Stimulated activated CD8-positive, alpha-beta memory T cell treated with anti-CD3 and anti-CD28 coated beads, Interleukin-2, amount 100 ng/mL, for 48 hours (primary cell): ENCODE measurements around the gene HES5.
"Not testable (repeated sequence)": the region's sequence is repeated elsewhere in the genome, so short reads cannot be mapped to it uniquely, and the experiment has no call there.

Experiments used
- DNase-seq, 2 donors: peaks; one replicate each; pipeline ENCODE4 v3.0.0-alpha.2; 2020; ENCODE audit warnings: low read depth in 2 of 2

The HES5 gene

GRCh38 chr1:2560299-2561073 is 30.4 kb upstream of the HES5 start:
- no peak for DNase-seq

- DNase-seq = no peak
Observed at GRCh38 chr1:2559509-2560298, 29.6 kb upstream of the HES5 start.

GRCh38 chr1:2558861-2559260 is 28.8 kb upstream of the HES5 start:
- no peak for DNase-seq

- DNase-seq = no peak
Observed at GRCh38 chr1:2558420-2558819, 28.4 kb upstream of the HES5 start.

- DNase-seq = no peak
Observed at GRCh38 chr1:2557482-2558400, 27.7 kb upstream of the HES5 start.

GRCh38 chr1:2556678-2557481 is 26.8 kb upstream of the HES5 start:
- DNase-seq = peak; percentile 31 to 45

GRCh38 chr1:2556277-2556677 is 26.2 kb upstream of the HES5 start, which contains the start of gene TNFRSF14:
TSS of gene TNFRSF14 (plus strand) at chr1:2556371. CDS start at chr1:2556665, 294 bp downstream.
- peak; percentile 46 to 58 for DNase-seq

- peak; percentile 70 to 72 for DNase-seq
Observed at GRCh38 chr1:2555634-2556276, 25.7 kb upstream of the HES5 start.

- peak; percentile 32 to 35 for DNase-seq
Observed at GRCh38 chr1:2554621-2555387, 24.7 kb upstream of the HES5 start.

- no peak for DNase-seq
Observed at GRCh38 chr1:2553871-2554620, 24.0 kb upstream of the HES5 start.

- DNase-seq = not testable (repeated sequence)
Observed at GRCh38 chr1:2553076-2553475, 23.0 kb upstream of the HES5 start.

GRCh38 chr1:2552189-2552588 is 22.1 kb upstream of the HES5 start:
- no peak for DNase-seq

GRCh38 chr1:2551544-2551943 is 21.5 kb upstream of the HES5 start:
- DNase-seq = not testable (repeated sequence)

GRCh38 chr1:2550309-2550861 is 20.3 kb upstream of the HES5 start:
- not testable (repeated sequence) for DNase-seq

GRCh38 chr1:2549367-2550029 is 19.4 kb upstream of the HES5 start:
- not testable (repeated sequence) for DNase-seq

- peak; percentile 80 to 83 for DNase-seq
Observed at GRCh38 chr1:2548068-2548589, 18.1 kb upstream of the HES5 start.

- DNase-seq = peak in 1 of 2 donors; percentile 49
Observed at GRCh38 chr1:2547210-2548067, 17.4 kb upstream of the HES5 start.
